Stimulated activated CD8-positive, alpha-beta memory T cell treated with anti-CD3 and anti-CD28 coated beads, Interleukin-2, amount 100 ng/mL, for 1 hour (primary cell): ENCODE results near the gene RAP1GAP2.
"Not testable (repeated sequence)": the region's sequence is repeated elsewhere in the genome, so short reads cannot be mapped to it uniquely, and the experiment has no call there.

Experiments
- DNase-seq, 2 donors: peaks; one replicate each; pipeline ENCODE4 v3.0.0-alpha.2; 2020; ENCODE audit warnings: low read depth in 2 of 2

RAP1GAP2 gene

GRCh38 chr17:2814481-2815341 is 18.5 kb downstream of the RAP1GAP2 start:
- peak; percentile 82 to 87 for DNase-seq

GRCh38 chr17:2815781-2816185 is 19.5 kb downstream of the RAP1GAP2 start:
- no peak for DNase-seq

GRCh38 chr17:2816688-2817087 is 20.4 kb downstream of the RAP1GAP2 start:
- DNase-seq, result no peak

- not testable (repeated sequence) for DNase-seq
Measured at GRCh38 chr17:2819294-2819693, 23.1 kb downstream of the RAP1GAP2 start.

GRCh38 chr17:2819921-2820501 is 23.8 kb downstream of the RAP1GAP2 start:
- DNase-seq, result no peak

GRCh38 chr17:2821868-2822267 is 25.6 kb downstream of the RAP1GAP2 start:
- DNase-seq, result no peak

GRCh38 chr17:2822358-2822757 is 26.1 kb downstream of the RAP1GAP2 start:
- DNase-seq, result no peak

GRCh38 chr17:2825253-2825970 is 29.2 kb downstream of the RAP1GAP2 start:
- no peak for DNase-seq

GRCh38 chr17:2828397-2829038 is 32.3 kb downstream of the RAP1GAP2 start:
- peak; percentile 45 to 67 for DNase-seq

- DNase-seq, result no peak
Measured at GRCh38 chr17:2830678-2831077, 34.4 kb downstream of the RAP1GAP2 start.

- DNase-seq, result no peak
Measured at GRCh38 chr17:2835780-2836179, 39.5 kb downstream of the RAP1GAP2 start.

GRCh38 chr17:2837147-2837561 is 40.9 kb downstream of the RAP1GAP2 start:
- DNase-seq, result no peak

GRCh38 chr17:2841606-2842005 is 45.4 kb downstream of the RAP1GAP2 start:
- no peak for DNase-seq

- no peak for DNase-seq
Measured at GRCh38 chr17:2842464-2842863, 46.2 kb downstream of the RAP1GAP2 start.

GRCh38 chr17:2844416-2844815 is 48.2 kb downstream of the RAP1GAP2 start:
- DNase-seq, result no peak

- DNase-seq, result no peak
Measured at GRCh38 chr17:2847381-2848333, 51.4 kb downstream of the RAP1GAP2 start.

GRCh38 chr17:2849327-2849670 is 53.1 kb downstream of the RAP1GAP2 start:
- DNase-seq, result no peak

- no peak for DNase-seq
Measured at GRCh38 chr17:2850991-2851390, 54.8 kb downstream of the RAP1GAP2 start.

- DNase-seq, result no peak
Measured at GRCh38 chr17:2851615-2852014, 55.4 kb downstream of the RAP1GAP2 start.

- no peak for DNase-seq
Measured at GRCh38 chr17:2852221-2852620, 56.0 kb downstream of the RAP1GAP2 start.

GRCh38 chr17:2852729-2853282 is 56.6 kb downstream of the RAP1GAP2 start:
- DNase-seq, result no peak
